SHP77 treated with DMSO at 0.1 percent for 48 hours (cell line): Measurements from ENCODE around the gene FNTB.

Experiments used
- DNase-seq: peaks from one replicate; lab custom pipeline; 2025; lab: John Stamatoyannopoulos, UW

Gene FNTB

DNA sequence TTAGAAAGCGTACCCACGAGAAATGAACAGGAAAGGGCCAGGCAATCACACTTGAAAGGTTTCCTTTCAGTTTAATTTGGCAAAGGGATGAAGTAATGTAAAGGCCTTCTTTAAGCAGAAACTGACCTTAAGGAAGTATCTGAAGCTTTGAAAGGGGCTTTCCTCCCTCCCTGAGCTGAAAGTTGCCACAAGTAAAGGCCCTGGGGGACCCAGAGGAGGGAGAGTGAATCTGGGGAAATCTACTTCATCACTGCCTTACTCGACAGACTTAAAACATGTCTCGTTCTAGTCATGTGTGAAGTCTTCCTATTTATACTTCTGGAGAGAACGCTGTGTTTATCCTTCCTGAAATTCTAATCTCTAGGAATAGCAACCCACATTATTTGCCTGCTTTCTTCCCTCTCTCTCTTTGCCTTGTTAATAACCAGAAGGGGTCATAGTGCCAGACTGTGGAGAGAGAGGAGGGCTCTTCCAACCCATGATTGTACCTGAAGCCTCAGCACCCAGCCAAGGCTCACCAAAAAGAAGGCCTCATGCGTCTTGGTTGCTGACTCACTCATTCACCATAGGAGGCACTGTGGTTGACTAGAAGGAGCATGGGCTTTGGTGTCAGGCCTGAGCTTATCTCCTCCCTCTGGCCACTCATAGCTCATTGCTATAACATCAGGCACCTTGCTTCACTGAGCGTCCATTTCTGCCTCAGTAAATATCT is 33.9 kb upstream of the FNTB start:
- DNase-seq = no peak

DNA sequence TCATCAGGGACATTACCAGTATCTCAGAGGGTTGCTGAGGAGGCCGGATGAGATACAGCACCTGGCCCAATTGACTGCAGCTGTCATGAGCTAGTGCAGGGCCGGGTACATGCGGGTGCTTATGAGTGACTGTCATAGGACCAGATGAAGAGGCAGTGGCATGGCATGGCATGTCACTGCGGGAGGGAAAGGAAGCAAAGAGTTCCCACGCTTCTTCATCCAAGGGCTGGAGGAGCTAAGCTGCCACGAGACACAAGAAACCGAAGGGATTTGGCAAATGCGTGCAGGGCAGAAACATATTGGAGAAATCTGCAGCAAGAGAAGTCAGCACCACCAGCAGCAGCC is 33.4 kb upstream of the FNTB start:
- DNase-seq = no peak

DNA sequence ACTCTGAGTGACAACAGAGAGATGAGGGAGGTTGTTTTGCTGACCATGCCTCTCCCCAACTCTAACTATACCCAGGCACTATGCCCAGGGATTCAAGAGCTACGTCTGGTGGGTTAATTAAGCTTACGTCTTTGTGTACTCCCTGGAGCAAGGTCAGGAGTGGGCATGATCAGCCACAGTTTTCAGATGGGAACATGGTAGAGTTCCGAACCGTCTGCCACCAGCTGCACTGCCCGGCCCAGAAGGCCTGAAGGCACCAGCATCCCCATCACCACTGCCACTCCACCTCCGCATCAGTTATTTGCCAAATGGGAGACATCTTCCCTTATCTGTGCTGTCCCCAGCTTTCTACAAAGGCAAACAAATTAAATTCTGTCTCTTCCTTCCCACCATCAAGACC is 33.0 kb upstream of the FNTB start:
- DNase-seq = no peak

DNA sequence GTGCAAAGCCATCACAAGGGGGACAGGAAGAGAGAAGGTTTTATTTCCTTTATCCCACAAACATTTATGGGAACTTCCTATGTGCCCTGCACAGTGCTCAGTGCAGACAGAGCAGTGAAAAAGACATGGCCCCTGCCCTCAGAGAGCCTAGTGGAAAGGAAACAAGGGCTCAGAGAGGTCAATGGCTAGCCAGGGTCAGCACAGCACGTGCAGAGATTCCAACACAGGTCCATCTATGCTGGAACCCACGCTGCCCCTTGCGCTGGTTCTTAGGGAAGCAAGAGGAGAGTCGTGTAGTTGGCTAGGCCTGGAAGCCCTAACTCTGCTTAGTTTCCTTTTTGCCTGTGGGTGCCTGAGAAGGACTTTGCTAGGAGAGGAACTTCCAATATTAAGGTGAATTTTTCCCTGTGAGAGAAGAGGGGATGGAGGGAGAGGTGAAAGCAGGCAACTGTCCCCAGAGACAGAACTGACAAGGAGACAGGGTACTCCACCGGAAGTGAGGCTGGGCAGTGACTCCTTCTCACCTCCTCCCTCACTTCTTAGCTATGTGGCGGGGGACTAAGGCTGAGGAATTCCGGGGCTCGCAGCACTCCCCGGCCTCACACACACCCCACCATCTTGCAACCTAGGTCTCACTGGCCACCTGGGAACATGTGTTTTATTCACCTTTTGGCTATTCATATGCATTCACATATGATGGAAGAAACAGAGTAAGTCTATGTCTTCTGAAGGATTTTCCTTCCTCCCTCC is 32.0 kb upstream of the FNTB start:
- no peak for DNase-seq

DNA sequence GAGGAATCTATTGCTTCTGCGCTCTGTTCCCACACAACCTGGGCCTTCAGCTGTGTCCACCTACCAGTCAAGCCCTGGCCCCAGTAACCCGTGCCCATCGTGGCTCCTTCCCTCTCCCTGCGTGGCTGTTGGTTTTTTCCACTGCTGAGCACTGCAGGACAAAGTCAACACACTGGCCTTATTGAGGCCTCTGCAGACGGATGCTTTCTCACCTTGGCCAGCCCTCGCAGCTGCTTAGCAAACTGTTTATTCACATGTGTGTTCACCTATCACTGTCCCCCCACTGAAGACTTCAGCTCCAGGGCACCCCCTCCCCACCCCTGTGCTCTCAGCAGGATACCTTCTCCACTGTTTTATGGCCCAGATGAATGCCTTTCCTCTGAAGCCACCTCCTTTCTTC is 31.4 kb upstream of the FNTB start:
- peak; percentile 29 for DNase-seq

DNA sequence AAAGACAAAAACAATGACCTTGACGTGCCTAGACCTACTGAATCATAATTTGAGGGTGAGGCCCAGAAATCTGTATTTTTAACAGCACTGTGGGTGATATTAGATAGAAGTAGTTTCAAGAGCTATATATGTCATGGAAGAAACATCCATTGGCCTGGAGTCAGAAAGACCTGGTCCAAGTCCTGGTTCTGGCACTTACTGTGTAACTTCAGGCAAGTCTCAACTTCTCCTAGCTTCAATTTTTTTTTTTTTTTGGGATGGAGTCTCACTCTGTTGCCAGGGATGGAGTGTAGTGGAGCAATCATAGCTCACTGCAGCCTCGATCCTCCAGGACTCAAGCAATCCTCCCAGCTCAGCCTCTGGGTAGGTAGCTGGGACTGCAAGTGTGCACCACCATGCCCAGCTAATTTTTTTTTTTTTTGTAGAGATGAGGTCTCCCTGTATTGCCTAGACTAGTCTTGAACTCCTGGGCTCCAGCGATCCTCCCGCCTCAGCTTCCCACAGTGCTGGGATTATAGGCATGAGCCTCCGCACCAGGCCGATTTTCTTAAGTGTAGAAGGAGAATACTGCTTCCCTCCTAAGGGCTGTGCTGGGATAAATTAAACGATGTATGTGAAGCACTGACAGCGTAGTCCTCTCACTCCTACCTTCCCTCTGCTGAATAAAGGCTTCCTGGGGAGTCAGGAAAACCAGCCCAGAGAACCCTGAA is 29.8 kb upstream of the FNTB start:
- no peak for DNase-seq

DNA sequence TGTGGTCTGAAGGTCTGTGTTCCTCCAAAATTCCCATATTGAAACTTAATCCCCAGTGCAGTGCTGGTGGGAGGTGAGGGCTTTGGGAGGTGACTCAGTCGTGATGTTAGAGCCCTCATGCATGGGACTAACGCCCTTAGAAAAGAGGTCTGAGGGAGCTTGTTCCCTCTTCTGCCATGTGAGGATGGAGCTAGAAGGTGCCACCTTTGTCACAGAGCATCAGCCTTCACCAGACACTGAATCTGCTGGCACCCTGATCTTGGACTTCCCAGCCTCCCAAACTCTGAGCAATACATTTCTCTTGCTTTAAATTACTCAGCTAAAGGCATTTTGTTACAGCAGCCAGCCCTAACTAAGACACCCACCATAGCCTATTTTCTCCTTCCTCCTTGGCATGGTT is 28.5 kb upstream of the FNTB start:
- DNase-seq = no peak

DNA sequence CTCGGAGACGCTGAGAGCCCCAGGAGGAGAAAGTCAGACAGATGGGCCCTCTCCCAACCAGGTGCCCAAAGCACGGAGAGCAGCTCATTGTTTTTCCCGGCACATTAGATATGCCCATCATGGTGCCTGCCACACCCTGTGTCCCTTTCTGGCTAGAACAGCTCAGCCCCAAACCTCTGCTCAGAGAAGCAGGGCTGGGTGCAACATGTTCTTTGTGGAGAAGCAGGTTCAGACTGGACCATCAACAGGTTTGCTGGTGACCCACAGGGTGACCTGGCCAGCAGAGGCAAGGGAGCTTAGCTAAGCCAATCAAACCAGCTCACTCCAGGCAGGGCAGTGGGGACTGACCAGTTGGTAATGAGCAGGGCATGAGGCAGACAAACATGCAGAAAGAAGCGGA is 28.0 kb upstream of the FNTB start:
- no peak for DNase-seq

DNA sequence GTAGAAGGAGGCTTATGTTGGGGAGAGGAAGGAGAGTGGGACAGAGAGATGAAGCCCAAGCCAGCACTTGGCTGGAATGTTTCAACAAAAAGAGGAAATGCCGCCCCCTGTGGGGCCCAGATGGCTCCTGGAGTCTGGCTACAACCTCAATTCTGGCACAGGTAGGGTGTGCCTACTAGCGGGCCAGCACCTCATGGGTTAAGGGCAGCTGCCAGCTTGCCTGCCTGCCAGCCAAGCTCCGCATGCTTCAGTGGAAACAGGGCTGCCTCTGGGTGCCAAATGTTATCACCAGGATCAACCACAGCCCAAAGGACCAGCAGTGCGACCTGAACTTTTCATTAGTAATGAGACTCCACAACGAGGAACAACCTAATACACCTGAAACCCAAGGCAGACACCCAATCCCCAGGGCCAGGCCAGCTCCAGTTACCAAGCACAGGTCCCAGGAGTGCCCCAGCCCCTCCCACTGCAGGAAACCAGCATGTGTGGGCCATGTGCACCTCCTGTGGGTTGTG is 25.9 kb upstream of the FNTB start:
- DNase-seq = no peak

DNA sequence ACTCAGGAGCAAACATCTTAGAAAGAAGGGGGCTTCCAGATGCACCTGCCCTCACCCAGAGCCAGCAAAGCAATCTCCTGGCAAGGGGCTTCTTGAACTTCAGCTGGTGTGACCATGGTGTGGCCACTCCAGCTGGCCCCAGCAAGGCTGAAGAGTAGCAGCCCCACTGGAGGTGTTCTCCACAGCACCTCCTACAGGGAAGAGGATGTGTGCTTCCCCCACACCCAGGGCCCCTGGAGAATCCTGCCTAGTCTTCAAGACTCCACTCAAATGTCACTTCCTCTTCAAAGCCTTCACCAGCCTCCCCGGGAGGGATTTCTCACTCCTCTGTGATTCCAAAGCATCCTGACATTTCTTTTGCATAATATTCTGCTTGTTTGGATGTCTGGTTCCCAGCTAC is 23.1 kb upstream of the FNTB start:
- no peak for DNase-seq

DNA sequence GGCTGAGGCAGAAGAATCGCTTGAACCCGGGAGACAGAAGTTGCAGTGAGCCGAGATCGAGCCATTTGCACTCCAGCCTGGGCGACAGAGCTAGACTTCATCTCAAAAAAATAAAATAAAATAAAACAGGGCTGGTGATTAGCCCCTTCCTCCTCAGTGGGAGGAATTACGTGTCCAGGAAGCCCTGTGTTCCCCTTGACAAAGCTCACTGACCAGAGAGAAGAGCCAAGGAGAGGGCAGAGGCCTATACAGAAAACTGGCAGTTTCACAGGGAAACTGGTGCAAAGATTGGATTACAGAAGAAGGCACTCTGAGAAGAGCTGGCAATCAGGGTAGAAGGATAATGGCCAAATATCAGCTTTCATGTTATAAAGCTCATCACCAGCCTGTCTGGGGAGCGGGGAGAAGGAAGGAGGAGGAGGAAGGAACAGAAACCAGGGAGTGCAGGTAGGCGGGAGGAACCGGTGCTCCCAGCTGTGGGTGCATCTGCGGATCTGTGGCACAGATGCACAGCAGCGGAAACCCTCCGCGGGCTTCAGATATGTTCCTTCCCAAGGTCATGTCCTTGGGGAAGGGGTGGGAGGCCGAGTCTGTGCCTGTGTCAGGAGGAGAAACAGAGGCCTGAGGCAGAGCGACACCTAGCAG is 21.2 kb upstream of the FNTB start:
- no peak for DNase-seq

DNA sequence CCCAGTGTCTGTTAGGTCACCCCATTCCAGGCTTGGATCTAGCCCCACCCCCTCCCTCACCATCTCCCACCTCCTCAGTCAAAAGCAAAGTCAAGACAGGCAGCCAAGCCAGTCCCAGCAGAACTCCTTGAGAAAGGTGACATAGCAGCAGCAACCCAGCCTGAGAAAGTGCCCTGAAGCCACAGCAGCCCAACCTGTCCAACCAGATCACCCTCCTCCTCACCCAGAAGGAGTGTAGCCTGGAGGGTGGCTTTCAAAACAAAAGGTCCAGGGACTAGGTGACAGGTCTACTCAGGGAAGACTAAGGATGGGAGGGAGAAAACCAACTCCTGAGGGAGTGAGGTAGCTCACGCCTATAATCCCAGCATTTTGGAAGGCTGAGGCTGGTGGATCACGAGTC is 19.7 kb upstream of the FNTB start:
- DNase-seq = no peak

DNA sequence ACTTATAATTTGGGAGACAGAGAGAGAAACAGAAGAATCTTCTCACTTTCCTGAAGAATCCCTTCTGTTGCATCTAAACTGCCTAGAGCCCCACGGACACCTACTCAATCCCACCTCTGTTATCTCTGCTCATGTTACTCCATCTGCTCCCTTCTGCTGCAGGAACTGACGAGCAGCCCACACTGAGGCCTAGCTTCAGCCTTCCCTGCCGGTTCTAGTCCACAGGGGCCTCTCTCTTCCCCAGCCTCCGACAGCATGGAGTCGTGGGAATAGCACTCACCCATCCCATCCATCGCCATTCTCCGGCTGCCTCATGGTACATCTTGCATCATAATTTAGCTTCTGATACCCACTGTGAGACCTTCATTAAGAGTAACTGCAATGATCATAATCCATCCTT is 18.5 kb upstream of the FNTB start:
- DNase-seq = no peak

DNA sequence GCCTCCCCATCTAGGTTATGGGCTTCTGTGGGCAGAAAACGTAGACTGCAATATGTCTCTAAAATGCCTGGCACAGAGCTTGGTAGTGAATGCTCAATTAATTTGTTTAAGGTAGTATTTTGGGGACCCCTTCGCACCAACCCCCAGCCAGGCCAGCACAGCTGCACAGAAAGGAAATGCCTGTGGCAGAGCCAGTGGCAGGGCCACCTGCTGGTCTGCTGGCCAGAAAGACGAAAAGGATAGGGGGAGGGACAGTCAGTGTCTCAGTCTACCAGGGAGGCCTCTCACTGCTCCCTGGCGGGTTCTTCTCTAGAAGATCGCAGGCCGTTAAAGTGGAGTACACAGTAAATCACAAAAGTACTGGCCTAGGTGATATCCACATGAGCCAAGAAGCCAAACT is 18.0 kb upstream of the FNTB start:
- no peak for DNase-seq

DNA sequence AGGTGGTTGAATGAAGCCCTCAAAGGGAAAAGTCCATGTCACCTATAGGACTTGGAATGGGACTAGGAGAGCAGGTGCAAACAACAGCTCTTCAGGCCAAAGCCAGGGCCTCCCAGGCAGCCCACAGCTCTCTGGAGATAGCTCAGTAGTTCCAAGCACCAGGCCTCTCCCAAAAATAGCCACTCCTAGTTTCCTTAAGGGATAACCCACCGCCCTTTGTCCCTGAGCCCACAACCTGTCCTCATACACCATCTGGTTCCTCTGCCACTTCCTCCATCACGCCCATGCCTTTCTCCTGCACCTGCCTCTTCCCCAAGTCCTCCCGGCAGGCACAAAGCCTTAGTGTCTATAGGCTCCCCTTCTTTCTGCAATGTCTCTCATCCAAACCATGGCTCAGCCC is 16.7 kb upstream of the FNTB start:
- DNase-seq = no peak

DNA sequence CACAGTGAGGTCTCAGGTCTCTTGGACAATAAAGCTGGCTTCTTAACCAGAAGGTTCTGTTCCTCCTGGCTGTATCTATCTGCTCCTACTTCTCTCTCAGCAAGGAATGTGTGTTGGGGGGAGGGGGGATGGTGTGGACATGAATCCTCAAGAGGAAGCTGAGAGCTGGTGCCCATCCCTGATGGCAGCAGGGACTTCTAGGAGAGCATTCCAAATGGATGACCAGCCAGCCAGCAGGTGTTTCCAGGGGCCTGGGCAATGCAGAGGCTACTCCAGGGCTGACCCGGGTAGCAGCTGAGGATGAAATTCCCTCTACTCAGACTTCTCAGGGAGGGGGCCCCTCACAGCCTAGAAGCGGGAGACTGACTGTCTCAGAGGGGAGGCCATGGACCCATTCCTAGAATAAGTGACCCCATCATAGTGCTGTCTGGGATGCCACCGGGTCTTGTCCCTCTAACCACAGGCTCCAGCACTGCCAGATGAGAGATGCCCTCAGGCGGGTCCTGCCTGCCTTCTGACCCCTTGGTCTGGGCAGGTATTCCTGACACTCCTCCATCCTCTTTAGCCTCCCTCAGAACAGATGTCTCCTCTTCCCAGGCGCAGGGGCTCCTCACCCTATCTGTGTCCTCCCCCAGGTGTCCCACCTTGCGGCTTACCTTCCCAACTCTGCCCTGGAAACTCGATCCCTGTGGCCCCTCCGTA is 15.8 kb upstream of the FNTB start:
- DNase-seq = no peak

DNA sequence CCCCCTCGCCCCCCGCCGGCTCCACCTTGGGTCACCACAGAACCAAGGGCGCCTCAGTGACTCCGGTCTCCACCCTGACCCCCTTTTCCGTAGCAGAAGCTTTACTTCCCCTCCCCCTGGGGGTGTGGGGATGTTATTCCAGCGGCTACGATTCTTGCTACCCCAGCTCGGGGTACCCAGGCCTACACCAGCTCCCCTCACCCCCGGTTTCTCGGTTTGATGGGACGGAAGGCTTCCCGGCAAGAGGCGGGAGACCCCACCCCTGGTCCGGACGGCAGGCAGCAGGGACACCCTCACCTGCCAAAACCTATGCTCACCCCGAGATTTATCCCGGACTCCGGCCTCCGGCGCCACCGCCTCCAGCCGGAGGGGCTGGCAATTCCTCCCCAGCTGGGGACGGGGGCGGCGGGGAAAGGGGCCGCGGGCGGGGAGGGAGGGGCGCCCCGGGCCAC is 15.2 kb upstream of the FNTB start:
- no peak for DNase-seq

DNA sequence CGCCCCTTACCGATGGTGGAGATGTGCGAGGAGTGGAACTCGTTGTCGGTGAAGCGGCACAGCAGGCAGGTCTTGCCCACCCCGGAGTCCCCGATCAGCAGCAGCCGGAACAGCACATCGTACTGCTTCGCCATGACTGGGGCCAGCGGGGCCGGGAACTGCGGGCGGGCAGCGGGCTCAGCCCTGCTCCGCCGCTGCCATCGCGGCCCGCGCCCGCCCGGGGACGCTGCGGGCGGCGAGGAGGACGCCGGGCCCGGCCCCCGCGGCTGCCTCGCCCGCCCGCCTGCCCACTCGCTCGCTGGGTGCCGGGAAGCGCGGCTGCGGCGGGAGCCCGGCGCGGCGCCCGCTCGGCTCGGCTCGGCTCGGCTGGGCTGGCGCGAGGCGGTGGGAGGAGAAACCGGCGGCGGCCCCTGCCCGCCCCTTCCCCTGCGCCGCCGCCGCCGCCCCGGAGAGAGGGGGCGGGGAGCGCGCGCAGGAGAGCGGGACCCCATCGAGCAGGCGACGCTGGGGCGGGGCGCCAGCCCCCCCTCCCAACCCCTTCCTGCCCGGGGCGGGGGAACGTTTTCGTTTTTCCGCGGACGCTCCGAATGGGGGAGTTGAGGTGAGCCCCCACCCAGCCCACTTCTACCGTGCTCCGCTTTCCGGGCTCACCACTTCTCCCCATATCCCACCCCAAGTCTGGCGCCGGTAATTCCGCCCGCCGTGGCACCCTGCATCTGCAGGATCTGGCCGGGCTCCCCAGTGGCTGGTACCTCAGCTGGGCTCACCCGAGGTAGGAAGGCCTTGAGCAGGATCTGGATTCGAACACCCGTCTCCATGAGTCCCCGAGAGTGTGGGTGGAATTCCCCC is 14.5 kb upstream of the FNTB start, which contains the start of gene RAB15:
TSS of gene RAB15 (minus strand) at position 394 of the 849 bp plus-strand sequence. CDS start at position 134, 260 bp downstream.
- DNase-seq = no peak

DNA sequence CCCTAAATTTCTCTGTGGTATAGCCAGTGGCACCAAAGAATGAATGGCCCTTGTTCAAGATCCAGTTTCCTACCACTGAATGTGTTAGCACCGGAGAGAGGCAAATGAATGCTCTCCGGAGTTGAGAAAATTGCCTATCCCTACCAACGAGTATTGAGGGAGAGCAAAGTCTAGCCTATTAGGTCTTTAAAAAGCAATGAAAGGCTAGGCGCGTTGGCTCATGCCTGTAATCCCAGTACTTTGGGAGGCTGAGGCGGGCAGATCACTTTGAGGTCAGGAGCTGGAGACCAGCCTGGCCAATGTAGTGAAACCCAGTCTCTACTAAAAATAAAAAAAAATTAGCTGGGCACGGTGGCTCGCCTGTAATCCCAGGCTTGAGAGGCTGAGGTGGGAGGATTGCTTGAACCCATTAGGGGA is 13.7 kb upstream of the FNTB start:
- DNase-seq = no peak

DNA sequence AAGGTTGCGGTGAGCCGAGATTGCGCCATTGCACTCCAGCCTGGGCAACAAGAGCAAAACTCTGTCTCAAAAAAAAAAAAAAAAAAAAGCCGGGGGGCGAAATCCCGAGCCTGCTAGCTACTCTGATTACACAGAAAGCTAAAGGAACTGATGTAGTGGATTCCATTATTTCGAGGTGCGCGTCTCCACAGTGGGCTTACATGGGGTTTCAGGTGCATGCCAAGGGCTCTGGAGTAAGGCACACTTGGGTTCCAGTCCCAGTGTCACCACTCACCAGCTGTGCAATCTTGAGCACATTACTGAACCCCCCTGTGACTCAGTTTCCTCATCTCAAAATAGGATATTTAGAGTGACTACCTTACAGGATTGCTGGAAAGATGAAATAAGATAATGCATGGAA is 12.9 kb upstream of the FNTB start:
- DNase-seq = no peak

DNA sequence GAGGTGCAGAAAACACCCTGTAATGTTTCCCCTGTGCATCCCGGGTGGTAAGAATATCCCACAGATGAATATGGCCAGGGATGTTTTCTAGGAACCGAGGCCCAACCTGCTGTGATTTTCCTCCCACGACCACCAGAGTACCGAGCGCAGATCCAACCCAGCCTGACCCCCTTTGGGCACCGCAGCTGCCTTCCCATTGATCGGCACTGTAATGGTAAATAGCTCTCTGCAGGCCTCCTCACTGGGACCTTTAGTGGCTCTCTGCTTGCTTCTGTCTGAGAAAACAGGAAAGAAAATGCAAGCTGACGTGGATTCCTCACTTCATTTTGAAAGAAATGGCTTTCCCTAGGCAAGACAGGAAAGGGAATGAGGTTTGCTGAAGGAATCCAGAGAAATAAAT is 12.1 kb upstream of the FNTB start:
- DNase-seq = no peak
